Lung (tissue), 12 donors: ENCODE data around the gene FRMD4A. TPM values are rescaled to one million over a fixed set of nuclear protein-coding genes. Genes with fewer than 3 reads are reported as not detected.

ENCODE experiments used
- ATAC-seq: fragments of 200-7000 bp; cut with Tn5 transposase; one replicate; pipeline ENCODE4 v1.9.1; 2020; ENCODE audit warnings: moderate number of reproducible peaks; ENCODE audit not compliant: insufficient read depth, low FRiP score
- DNase-seq, 3 donors: peaks; one replicate each; pipeline ENCODE4 v3.0.0-alpha.2; 2013 to 2017
- H3K27ac ChIP-seq, 2 donors: one replicate each; pipeline ENCODE4 v1.5.1; 2013; ENCODE audit warnings: mild to moderate bottlenecking in 2 of 2, moderate library complexity in 2 of 2, control low read depth in 1 of 2, inconsistent platforms in 1 of 2, low read depth in 1 of 2, low read length in 1 of 2
- H3K27me3 ChIP-seq, 3 donors: one replicate each; pipeline ENCODE4 v1.5.1; 2013; ENCODE audit warnings: low read length in 2 of 3; ENCODE audit not compliant: control insufficient read depth in 3 of 3, insufficient read depth in 3 of 3
- H3K36me3 ChIP-seq, 4 donors: one replicate each; pipeline ENCODE4 v1.5.1; 2013; ENCODE audit warnings: low read length in 4 of 4, mild to moderate bottlenecking in 1 of 4, moderate library complexity in 1 of 4; ENCODE audit not compliant: control insufficient read depth in 4 of 4, insufficient read depth in 4 of 4
- H3K4me1 ChIP-seq, 5 donors: one replicate each; pipeline ENCODE4 v1.5.1; 2013; ENCODE audit warnings: low read length in 5 of 5, mild to moderate bottlenecking in 2 of 5, moderate library complexity in 1 of 5; ENCODE audit not compliant: control insufficient read depth in 5 of 5, insufficient read depth in 5 of 5
- H3K4me3 ChIP-seq: one replicate; pipeline ENCODE4 v1.5.1; 2013; ENCODE audit warnings: mild to moderate bottlenecking, control low read depth, moderate library complexity
- H3K9ac ChIP-seq, 2 donors: one replicate each; pipeline ENCODE4 v1.5.1; 2013; ENCODE audit warnings: low read length in 2 of 2, control low read depth in 1 of 2; ENCODE audit not compliant: insufficient read depth in 1 of 2
- H3K9me3 ChIP-seq, 4 donors: one replicate each; pipeline ENCODE4 v1.5.1; 2013; ENCODE audit warnings: low read length in 3 of 4, mild to moderate bottlenecking in 1 of 4, moderate library complexity in 1 of 4; ENCODE audit not compliant: control insufficient read depth in 4 of 4, insufficient read depth in 3 of 4
- CTCF ChIP-seq: IDR thresholded peaks from 2 replicates; pipeline ENCODE4 v1.5.1; 2012; ENCODE audit warnings: mild to moderate bottlenecking; ENCODE audit errors: control extremely low read depth, extremely low read depth
- WGBS, 2 donors: extraction: QIAGEN DNeasy Blood & Tissue Kit; methylation state at CpG; one replicate each; pipeline ENCODE4 v1.1.7; 2013; 5-methylcytosine and 5-hydroxymethylcytosine counted together
- polyA plus RNA-seq, 2 donors: library from polyadenylated mRNA; stranded (reverse); fragments of 200-250 nt; gene quantifications; one replicate each; pipeline ENCODE4 v1.2.1, GENCODE V29; 2013
- total RNA-seq, 2 donors: library from RNA; depleted of rRNA in 1 of 2; stranded (reverse); fragments of >200 nt in 1 of 2; gene quantifications; one replicate each; pipeline ENCODE4 v1.2.1, GENCODE V29; 2014 to 2021
- donor health status: control.
- donor health status: control.
- donor health status: Bipolar disorder and iron deficiency.
- donor health status: healthy.
- donor health status: DM: yes; HTN: yes; CAD: no.

The FRMD4A gene
- total and polyA plus RNA-seq, 4 donors: 12.0 to 64.5 (median 29.3) TPM

GRCh38 chr10:14276210-14276609, 54.5 kb downstream of the FRMD4A start:
- Histone ChIP-seq H3K27ac (no peak overlapping the region), H3K36me3 (no peaks in the 10 kb centered on the region), H3K9me3 (no peaks in the 10 kb centered on the region), H3K9ac (no peak overlapping the region), H3K4me3 (no peak overlapping the region), H3K27me3 (peaks cover 0 to 3% (median 0%) of the 10 kb centered on the region in 3 donors), H3K4me1 (peaks cover 0 to 12% (median 0%) of the 10 kb centered on the region in 5 donors)
- DNase-seq (no peak), ATAC-seq (no peak)
- no peak for TF ChIP-seq CTCF
- 64 to 83% methylated on average over 4 of the region's 4 CpGs for WGBS, 2 donors

GRCh38 chr10:14271621-14272020, 59.1 kb downstream of the FRMD4A start:
- Histone ChIP-seq H3K9ac (no peak overlapping the region), H3K27me3 (peaks cover 0 to 3% (median 0%) of the 10 kb centered on the region in 3 donors), H3K4me3 (no peak overlapping the region), H3K36me3 (no peaks in the 10 kb centered on the region), H3K9me3 (no peaks in the 10 kb centered on the region), H3K27ac (no peak overlapping the region), H3K4me1 (peaks cover 0 to 2% (median 0%) of the 10 kb centered on the region in 5 donors)
- no peak for TF ChIP-seq CTCF
- ATAC-seq (no peak), DNase-seq (no peak)
- WGBS, 2 donors: 77 to 90% methylated on average over 3 of the region's 3 CpGs

GRCh38 chr10:14270370-14270769, 60.4 kb downstream of the FRMD4A start:
- Histone ChIP-seq H3K27me3 (no peaks in the 10 kb centered on the region), H3K36me3 (no peaks in the 10 kb centered on the region), H3K9me3 (no peaks in the 10 kb centered on the region), H3K4me3 (no peak overlapping the region), H3K4me1 (no peaks in the 10 kb centered on the region), H3K9ac (no peak overlapping the region), H3K27ac (no peak overlapping the region)
- DNase-seq (no peak), ATAC-seq (no peak)
- no peak for TF ChIP-seq CTCF
- 70 to 75% methylated on average over 3 of the region's 3 CpGs for WGBS, 2 donors

GRCh38 chr10:14265709-14266108, 65.0 kb downstream of the FRMD4A start:
- 89 to 91% methylated on average over 4 of the region's 4 CpGs for WGBS, 2 donors
- ATAC-seq: no peak

More at GRCh38 chr10:14265709-14266108, 65.0 kb downstream of the FRMD4A start:
- no peaks in the 10 kb centered on the region for H3K9me3 ChIP-seq
- no peak overlapping the region for H3K4me3 ChIP-seq
- no peak for DNase-seq
- H3K9ac ChIP-seq: no peak overlapping the region
- no peaks in the 10 kb centered on the region for H3K36me3 ChIP-seq
- TF ChIP-seq CTCF: no peak
- H3K27me3 ChIP-seq: peaks cover 0 to 6% (median 0%) of the 10 kb centered on the region in 3 donors
- H3K27ac ChIP-seq: no peak overlapping the region
- peaks cover 0 to 15% (median 0%) of the 10 kb centered on the region in 5 donors for H3K4me1 ChIP-seq
